ENCODE data around the gene DNER. TPM values are rescaled to one million over a fixed set of nuclear protein-coding genes. Genes with fewer than 3 reads are reported as not detected.
A peak's percentile ranks its signal among the peaks of the same experiment; 100 is the strongest.

Gene DNER
- total and polyA plus RNA-seq, 2 of the 13 experiments (the other 11 are each of a cell fraction or from before 2014, with no cell fraction given): not detected

DNA sequence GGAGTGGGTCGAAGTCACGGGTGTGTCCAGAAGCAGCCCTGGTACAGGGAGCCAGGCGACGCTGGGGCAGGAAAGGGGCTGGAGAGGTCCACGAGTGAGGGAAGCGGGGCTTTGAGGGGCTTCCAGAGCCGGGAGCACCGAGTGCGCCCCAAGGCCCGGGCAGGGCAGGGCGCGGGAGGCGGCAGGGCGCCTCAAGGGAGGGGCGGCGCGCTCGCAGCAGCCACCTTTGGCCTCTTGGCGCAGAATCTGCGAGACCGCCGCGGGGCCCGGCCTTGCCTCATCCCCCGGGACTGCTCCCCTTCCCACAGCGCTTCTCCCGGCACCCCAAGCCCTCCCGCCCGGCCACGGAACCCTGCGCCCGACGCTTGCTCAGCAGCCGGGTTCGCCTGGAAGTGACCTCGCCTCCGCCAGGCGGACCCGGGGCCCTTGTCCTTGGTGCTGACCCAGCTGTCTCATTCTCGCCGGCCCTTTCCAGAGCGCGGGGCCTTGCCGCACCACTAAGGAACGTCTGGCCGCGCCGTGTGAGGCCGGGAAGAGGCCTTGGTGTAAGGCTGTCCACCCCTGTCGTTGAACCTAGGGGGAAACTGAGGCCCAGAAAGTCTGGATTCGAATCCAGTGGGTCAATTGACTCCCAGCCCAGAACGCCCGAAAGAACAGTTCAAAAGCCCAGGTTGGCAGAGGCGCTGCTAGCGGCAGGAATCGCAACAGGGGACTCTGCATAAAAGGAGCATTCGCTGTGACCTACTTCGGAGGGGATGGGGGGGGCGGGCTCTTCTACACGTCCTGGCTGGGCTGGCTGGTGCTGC is 584 bp upstream of the DNER start (continued):
- TF ChIP-seq, protein P1, sequence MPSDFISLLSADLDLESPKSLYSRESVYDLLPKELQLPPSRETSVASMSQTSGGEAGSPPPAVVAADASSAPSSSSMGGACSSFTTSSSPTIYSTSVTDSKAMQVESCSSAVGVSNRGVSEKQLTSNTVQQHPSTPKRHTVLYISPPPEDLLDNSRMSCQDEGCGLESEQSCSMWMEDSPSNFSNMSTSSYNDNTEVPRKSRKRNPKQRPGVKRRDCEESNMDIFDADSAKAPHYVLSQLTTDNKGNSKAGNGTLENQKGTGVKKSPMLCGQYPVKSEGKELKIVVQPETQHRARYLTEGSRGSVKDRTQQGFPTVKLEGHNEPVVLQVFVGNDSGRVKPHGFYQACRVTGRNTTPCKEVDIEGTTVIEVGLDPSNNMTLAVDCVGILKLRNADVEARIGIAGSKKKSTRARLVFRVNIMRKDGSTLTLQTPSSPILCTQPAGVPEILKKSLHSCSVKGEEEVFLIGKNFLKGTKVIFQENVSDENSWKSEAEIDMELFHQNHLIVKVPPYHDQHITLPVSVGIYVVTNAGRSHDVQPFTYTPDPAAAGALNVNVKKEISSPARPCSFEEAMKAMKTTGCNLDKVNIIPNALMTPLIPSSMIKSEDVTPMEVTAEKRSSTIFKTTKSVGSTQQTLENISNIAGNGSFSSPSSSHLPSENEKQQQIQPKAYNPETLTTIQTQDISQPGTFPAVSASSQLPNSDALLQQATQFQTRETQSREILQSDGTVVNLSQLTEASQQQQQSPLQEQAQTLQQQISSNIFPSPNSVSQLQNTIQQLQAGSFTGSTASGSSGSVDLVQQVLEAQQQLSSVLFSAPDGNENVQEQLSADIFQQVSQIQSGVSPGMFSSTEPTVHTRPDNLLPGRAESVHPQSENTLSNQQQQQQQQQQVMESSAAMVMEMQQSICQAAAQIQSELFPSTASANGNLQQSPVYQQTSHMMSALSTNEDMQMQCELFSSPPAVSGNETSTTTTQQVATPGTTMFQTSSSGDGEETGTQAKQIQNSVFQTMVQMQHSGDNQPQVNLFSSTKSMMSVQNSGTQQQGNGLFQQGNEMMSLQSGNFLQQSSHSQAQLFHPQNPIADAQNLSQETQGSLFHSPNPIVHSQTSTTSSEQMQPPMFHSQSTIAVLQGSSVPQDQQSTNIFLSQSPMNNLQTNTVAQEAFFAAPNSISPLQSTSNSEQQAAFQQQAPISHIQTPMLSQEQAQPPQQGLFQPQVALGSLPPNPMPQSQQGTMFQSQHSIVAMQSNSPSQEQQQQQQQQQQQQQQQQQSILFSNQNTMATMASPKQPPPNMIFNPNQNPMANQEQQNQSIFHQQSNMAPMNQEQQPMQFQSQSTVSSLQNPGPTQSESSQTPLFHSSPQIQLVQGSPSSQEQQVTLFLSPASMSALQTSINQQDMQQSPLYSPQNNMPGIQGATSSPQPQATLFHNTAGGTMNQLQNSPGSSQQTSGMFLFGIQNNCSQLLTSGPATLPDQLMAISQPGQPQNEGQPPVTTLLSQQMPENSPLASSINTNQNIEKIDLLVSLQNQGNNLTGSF (CRISPR knock-in tag; IDR thresholded peaks at IDR 0.05): peak; percentile 46; the same call in 1 of the 2 replicates
- TF ChIP-seq ZNF12 (CRISPR knock-in tag; IDR thresholded peaks at IDR 0.05) (peak; percentile 70; the same call in 1 of the 2 replicates), ZNF605 (CRISPR knock-in tag; IDR thresholded peaks at IDR 0.05) (peak; percentile 25; the same call in 1 of the 2 replicates), ELF1 (CRISPR knock-in tag; IDR thresholded peaks at IDR 0.05) (no peak), ZNF550 (CRISPR knock-in tag; IDR thresholded peaks at IDR 0.05; ENCODE audit: borderline replicate concordance) (no peak), ZNF274 (CRISPR knock-in tag; IDR thresholded peaks at IDR 0.05) (peak; percentile 53; the same call in 1 of the 2 replicates), NCOA5 (CRISPR knock-in tag; IDR thresholded peaks at IDR 0.05) (no peak), PHB2 (IDR thresholded peaks at IDR 0.05; ENCODE audit: partially characterized antibody) (no peak), KDM6A (CRISPR knock-in tag; IDR thresholded peaks at IDR 0.05; ENCODE audit: low read depth) (no peak)
- TF ChIP-seq, protein P2, sequence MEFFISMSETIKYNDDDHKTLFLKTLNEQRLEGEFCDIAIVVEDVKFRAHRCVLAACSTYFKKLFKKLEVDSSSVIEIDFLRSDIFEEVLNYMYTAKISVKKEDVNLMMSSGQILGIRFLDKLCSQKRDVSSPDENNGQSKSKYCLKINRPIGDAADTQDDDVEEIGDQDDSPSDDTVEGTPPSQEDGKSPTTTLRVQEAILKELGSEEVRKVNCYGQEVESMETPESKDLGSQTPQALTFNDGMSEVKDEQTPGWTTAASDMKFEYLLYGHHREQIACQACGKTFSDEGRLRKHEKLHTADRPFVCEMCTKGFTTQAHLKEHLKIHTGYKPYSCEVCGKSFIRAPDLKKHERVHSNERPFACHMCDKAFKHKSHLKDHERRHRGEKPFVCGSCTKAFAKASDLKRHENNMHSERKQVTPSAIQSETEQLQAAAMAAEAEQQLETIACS (CRISPR knock-in tag; IDR thresholded peaks at IDR 0.05): no peak
- TF ChIP-seq, protein P3, sequence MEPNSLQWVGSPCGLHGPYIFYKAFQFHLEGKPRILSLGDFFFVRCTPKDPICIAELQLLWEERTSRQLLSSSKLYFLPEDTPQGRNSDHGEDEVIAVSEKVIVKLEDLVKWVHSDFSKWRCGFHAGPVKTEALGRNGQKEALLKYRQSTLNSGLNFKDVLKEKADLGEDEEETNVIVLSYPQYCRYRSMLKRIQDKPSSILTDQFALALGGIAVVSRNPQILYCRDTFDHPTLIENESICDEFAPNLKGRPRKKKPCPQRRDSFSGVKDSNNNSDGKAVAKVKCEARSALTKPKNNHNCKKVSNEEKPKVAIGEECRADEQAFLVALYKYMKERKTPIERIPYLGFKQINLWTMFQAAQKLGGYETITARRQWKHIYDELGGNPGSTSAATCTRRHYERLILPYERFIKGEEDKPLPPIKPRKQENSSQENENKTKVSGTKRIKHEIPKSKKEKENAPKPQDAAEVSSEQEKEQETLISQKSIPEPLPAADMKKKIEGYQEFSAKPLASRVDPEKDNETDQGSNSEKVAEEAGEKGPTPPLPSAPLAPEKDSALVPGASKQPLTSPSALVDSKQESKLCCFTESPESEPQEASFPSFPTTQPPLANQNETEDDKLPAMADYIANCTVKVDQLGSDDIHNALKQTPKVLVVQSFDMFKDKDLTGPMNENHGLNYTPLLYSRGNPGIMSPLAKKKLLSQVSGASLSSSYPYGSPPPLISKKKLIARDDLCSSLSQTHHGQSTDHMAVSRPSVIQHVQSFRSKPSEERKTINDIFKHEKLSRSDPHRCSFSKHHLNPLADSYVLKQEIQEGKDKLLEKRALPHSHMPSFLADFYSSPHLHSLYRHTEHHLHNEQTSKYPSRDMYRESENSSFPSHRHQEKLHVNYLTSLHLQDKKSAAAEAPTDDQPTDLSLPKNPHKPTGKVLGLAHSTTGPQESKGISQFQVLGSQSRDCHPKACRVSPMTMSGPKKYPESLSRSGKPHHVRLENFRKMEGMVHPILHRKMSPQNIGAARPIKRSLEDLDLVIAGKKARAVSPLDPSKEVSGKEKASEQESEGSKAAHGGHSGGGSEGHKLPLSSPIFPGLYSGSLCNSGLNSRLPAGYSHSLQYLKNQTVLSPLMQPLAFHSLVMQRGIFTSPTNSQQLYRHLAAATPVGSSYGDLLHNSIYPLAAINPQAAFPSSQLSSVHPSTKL (CRISPR knock-in tag; IDR thresholded peaks at IDR 0.05): peak; percentile 68
- TF ChIP-seq, protein P4, sequence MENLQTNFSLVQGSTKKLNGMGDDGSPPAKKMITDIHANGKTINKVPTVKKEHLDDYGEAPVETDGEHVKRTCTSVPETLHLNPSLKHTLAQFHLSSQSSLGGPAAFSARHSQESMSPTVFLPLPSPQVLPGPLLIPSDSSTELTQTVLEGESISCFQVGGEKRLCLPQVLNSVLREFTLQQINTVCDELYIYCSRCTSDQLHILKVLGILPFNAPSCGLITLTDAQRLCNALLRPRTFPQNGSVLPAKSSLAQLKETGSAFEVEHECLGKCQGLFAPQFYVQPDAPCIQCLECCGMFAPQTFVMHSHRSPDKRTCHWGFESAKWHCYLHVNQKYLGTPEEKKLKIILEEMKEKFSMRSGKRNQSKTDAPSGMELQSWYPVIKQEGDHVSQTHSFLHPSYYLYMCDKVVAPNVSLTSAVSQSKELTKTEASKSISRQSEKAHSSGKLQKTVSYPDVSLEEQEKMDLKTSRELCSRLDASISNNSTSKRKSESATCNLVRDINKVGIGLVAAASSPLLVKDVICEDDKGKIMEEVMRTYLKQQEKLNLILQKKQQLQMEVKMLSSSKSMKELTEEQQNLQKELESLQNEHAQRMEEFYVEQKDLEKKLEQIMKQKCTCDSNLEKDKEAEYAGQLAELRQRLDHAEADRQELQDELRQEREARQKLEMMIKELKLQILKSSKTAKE (CRISPR knock-in tag; IDR thresholded peaks at IDR 0.05; ENCODE audit: borderline replicate concordance): peak; percentile 15; the same call in 1 of the 2 replicates
- TF ChIP-seq, protein P5, sequence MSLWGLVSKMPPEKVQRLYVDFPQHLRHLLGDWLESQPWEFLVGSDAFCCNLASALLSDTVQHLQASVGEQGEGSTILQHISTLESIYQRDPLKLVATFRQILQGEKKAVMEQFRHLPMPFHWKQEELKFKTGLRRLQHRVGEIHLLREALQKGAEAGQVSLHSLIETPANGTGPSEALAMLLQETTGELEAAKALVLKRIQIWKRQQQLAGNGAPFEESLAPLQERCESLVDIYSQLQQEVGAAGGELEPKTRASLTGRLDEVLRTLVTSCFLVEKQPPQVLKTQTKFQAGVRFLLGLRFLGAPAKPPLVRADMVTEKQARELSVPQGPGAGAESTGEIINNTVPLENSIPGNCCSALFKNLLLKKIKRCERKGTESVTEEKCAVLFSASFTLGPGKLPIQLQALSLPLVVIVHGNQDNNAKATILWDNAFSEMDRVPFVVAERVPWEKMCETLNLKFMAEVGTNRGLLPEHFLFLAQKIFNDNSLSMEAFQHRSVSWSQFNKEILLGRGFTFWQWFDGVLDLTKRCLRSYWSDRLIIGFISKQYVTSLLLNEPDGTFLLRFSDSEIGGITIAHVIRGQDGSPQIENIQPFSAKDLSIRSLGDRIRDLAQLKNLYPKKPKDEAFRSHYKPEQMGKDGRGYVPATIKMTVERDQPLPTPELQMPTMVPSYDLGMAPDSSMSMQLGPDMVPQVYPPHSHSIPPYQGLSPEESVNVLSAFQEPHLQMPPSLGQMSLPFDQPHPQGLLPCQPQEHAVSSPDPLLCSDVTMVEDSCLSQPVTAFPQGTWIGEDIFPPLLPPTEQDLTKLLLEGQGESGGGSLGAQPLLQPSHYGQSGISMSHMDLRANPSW (CRISPR knock-in tag; IDR thresholded peaks at IDR 0.05; ENCODE audit: borderline replicate concordance): no peak

Data from HepG2 (cell line).